Left kidney (tissue), 2 donors: ENCODE data around the gene OLA1. TPM values are rescaled to one million over a fixed set of nuclear protein-coding genes. Genes with fewer than 3 reads are reported as not detected.

Experiments
- DNase-seq: peaks from one replicate; pipeline ENCODE4 v3.0.0-alpha.2; 2013
- polyA plus RNA-seq: library from polyadenylated mRNA; unstranded; fragments of 120-200 nt; gene quantifications from one replicate; pipeline ENCODE4 v1.2.1, GENCODE V29; 2013; ENCODE audit not compliant: insufficient read length

OLA1 gene
- polyA plus RNA-seq, 1 donor = 159 TPM

GRCh38 chr2:174122185-174122584 is 126.1 kb downstream of the OLA1 start:
- no peak for DNase-seq

DNA sequence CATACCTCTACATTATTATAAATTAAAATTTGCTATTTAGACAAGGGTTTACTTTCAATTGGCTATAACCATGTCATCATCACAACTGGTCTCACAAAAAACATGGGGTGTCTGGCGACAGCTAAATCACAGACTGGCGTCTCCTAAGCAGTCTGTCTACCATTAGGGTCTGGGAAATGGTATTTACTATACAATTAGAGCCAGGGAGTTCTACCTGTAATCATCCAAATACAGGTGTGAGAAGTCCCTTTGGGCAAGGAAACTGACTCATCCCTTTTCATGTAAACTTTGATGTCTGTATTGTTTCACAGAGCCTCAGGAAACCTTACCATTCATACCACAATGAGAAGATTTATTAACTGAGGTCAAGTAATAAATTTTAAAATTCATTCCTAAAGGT is 126.7 kb downstream of the OLA1 start:
- DNase-seq = no peak

DNA sequence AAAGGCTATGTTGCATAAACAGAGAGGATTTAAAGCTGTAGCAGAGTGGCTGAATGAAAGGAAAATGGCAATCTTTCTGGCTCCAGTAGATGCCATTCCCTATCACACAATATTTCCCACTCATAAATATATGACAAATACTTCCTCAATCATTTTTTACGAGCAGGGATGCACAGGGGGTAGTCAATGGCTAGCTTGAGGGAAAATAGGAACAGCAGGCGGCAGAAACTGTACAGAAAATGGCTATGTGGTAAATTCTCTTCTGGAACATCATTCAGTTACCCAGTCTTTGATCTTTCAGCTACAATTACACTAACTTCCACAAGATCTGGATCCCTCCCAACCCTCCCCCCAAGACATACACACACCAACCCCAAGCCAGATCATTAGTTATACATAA is 127.2 kb downstream of the OLA1 start:
- DNase-seq = no peak

- DNase-seq = no peak
Measured at GRCh38 chr2:174120346-174120745, 128.0 kb downstream of the OLA1 start.

DNA sequence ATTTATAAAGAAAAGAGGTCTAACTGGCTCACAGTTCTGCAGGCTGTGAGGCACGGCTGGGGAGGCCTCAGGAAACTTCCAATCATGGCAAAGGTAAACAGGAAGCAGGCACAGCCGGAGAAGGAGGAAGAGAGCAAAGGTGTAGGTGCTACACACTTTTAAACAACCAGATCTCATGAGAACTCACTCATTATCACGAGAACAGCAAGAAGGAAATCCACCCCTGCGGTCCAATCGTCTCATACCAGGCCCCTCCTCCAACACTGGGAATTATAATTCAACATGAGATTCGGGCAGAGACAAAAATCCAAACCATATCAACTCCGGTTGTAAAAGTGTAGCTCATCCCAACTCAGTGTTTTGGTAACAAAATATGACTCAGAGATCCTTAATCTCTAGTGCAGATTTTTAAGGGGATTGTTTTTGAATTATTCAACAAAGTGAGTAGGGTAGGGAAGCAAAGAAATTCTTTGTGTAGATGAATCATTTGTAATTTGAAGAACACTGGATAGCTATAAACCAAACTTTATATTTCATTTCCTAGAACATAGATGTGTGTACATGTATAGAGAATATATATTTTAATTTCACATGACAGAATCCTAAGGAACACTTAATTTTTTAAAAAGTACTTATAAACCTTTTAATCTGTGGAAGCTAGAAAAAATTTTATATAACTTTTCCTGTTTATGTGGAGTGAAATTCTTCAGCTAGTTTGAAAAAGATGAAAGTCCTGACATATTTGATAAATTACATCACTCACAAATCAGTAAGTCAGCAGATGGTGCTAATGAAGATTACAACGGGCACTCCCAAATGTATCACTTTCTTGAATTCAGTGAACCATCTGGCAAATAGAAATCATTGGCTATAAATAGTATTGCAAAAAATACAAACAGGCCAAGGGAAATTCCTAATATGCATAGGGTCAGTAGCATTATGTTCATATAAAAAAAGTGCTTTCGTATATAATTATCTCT is 130.1 kb downstream of the OLA1 start:
- no peak for DNase-seq

- DNase-seq = no peak
Measured at GRCh38 chr2:174112073-174112472, 136.3 kb downstream of the OLA1 start.

- DNase-seq = no peak
Measured at GRCh38 chr2:174108579-174108978, 139.8 kb downstream of the OLA1 start.

GRCh38 chr2:174106736-174107135 is 141.6 kb downstream of the OLA1 start:
- no peak for DNase-seq

DNA sequence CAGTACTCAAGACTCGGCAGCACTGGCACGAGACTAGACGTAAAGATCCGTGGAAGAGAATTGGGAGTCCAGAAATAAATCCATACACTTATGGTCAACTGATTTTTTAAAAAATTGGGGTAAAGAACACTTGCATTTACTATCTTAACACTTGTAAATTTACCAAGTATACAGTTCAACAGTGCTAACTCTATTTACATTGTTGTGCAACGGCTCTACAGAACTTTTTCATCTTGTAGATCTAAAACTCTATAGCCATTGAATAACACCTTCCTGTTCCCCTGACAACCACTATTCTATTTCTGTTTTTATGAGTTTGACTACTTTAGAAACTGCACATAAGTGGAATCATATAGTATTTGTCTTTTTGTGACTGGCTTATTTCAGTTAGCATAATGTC is 153.8 kb downstream of the OLA1 start:
- no peak for DNase-seq

- DNase-seq = no peak
Measured at GRCh38 chr2:174090476-174090875, 157.9 kb downstream of the OLA1 start.

DNA sequence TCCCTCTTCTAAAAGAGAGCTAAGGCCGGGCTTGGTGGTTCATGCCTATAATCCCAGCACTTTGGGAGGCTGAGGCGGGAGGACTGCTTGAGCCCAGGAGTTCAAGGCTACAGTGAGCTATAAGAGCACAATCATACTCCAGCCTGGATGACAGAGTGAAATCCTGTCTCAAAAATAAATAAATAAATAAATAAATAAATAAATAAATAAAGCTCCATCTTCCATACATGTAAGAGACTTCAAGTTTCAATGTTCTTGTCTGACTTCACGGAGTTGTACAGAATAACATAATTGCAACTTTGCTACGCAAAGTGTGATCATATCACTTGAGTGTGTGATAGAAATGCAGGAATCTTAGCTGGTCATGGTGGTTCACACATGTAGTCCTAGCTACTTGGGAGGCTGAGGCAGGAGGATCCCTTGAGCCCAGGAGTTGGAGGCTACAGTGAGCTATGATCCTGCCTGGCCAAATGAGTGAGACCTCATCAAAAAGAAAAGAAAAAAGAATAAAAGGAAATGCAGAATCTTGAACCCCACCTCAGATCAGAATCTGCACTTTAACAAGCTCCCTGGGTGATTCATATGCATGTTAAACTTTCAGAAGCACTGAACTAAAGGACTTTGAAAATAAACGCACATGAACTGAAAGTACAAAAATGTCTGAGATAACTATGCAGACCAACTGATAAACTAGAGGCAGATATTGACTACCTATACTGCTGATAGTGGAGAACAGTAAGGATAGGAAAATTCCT is 159.4 kb downstream of the OLA1 start:
- DNase-seq = no peak

DNA sequence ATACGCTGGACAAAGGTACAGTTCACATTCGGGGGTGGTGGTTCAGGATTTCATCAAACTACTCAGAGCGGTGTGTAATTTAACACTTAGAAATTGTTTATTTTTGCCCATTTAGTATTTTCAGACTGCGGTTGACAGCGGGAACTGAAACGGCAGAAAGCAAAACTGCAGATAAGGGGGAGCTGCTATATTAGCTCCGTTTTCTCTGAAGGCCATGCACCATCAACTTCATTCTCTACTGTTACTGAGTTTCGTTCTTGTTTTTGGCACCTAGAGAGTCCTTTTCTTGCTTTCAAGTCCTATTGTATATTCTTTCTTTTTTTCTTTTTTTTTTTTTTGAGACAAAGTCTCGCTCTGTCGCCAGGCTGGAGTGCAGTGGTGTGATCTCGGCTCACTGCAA is 161.6 kb downstream of the OLA1 start:
- no peak for DNase-seq

DNA sequence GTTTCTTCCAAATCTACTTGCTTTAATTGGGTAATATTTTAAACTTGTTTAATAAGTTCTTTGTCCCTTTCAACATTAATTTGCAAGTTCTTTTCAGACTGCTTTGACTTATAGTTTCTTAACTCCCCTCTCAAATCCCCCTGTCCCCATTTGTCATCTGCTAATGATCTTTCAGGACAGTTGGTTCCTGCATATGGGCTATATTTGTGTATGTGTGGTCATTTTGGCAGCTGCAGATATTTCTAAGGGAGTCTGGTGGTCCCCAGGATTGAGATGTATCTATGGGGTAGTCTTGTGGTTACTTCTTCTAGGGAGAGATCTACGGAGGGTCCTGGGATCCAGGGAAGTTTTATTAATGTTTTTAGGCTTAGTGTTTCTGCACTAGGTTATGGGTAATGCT is 162.6 kb downstream of the OLA1 start:
- DNase-seq = no peak

DNA sequence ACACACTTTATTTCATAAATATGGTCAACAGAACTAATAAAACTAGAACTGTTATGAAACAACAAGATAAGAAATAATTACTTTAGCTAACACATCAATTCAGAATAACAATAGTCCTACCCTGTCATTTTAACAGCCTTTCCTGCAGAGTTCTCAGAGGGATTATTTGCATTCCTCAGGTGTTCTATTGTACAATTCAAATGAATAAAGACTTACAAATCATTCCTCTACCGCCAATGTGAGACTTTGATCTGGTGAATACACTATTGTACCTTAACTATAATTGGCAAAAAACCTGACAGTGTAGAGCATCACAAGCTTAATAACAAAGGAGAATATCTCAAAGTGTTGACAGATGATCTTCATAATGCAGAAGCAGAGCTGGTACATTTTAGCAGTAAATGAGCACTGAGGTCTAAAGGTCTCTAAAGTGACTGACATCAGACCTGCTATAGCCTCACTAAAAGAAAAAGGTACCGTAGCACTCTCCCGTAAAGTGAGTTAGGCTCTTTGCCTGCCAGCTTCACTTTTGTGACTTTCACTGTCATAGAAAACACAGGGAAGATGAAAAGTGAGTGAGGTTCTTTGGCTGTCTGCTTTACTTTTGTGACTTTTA is 164.4 kb downstream of the OLA1 start:
- no peak for DNase-seq

DNA sequence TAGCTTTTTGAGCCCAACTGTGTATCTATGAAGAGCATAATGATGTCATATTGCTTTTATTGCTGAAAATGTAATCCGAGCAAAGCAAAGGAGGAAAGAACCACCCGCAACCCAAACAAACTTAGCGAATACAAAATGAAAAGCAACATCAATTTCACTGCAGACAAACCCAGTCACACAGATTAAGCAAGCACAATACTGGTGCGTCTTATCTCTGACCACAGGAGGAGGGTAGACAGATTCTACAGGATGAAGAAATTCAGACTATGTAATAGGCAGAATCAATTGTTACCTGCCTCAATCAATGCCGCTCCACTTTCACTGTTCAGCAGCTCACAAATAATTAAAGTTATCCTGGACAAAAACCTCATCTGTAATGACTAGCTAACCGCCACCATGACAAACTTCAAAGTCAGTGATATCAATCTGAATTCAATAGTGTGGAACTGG is 167.6 kb downstream of the OLA1 start:
- no peak for DNase-seq

- DNase-seq = no peak
Measured at GRCh38 chr2:174078275-174078674, 170.1 kb downstream of the OLA1 start.

- DNase-seq = no peak
Measured at GRCh38 chr2:174076975-174077374, 171.4 kb downstream of the OLA1 start.

GRCh38 chr2:174076040-174076439 is 172.3 kb downstream of the OLA1 start:
- DNase-seq = no peak

DNA sequence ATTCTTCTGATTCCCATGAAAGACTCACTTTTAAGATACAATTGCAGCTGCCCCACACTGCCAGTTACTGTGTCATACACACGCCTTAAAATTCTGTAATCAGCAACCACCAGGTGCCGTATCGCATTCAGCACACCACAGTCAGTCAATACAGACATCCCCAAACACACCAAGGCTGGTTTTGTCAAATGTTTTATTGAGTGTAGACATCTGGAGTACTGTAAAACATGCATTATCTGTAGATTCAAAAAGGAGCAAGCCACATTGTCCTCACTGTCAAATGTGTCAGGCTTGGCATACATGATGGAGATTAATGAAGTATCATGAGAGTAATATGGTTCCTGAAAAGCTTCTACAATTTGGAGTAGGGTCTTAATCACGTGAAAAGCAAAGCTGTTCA is 173.5 kb downstream of the OLA1 start:
- no peak for DNase-seq

DNA sequence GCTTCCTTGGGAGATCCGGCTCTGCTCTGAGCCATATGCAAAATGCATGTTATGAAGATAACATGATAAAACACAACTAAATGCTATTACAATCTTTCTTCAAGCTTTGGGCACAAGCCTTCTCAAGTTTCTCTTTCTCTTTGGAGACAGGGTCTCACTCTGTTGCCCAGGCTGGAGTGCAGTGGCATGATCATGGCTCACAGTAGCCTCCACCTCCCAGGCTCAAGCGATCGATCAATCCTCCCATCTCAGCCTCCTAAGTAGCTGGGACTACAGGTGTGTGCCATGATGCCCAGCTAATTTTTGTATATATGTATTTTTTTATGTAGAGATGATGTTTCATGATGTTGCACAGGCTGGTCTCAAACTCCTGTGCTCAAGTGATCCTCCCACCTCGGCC is 175.5 kb downstream of the OLA1 start:
- no peak for DNase-seq

DNA sequence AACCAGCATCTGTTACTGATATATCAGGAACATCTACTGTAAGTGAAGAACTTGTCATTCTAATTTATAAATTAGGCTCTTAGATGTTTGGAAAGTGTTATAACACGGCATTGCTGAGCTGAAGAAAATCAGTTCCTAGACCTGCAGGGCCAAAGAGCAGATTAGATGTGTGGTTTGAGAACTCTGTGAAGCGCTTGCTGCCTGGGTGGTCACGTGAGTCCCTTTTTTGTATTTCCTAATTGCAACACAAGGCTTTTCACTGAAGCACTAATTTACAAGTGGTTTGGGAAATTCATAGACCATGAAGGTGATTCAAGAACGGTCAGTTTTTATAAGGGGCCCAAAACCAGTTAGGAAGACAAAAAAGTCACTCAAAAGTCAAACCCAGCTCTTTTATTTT is 176.3 kb downstream of the OLA1 start:
- no peak for DNase-seq

DNA sequence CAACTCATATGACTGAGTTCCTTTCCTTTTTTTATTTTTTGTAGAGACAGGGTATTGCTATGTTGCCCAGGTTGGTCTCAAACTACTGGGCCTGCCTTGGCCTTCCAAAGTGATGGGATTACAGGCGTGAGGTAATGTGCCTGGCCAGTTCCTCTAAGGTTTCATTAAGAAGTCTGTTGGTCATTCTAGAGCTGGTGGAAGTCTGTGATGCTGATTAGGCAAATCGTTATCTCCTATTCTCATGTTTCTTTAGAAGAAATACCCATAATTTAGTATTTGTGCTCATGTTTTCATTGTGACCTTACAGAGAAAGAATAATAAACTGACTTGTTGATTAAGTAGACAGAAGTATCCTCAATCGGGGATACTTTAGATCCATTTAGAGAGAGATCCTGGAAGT is 177.0 kb downstream of the OLA1 start:
- DNase-seq = no peak

DNA sequence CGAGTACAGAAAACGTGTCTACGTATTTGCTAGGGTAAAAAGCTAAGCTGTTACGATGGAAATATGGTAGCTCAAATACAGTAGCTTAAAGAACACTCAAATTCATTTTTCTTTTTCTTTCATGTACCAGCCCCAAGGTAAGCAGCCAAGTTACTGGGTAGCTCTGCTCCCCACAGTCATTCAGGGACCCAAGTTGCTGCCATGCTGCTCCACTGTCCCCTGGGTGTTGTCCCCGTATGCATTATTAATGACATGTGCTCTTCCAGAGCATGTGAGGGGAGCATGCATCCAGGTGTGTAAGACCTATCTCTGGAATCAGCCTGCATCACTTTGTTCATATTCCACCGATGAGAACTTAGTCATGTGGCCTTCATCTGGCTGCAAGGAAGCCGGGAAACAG is 178.1 kb downstream of the OLA1 start:
- DNase-seq = no peak
